ENCODE data around the gene NRP1.

NRP1 gene

DNA sequence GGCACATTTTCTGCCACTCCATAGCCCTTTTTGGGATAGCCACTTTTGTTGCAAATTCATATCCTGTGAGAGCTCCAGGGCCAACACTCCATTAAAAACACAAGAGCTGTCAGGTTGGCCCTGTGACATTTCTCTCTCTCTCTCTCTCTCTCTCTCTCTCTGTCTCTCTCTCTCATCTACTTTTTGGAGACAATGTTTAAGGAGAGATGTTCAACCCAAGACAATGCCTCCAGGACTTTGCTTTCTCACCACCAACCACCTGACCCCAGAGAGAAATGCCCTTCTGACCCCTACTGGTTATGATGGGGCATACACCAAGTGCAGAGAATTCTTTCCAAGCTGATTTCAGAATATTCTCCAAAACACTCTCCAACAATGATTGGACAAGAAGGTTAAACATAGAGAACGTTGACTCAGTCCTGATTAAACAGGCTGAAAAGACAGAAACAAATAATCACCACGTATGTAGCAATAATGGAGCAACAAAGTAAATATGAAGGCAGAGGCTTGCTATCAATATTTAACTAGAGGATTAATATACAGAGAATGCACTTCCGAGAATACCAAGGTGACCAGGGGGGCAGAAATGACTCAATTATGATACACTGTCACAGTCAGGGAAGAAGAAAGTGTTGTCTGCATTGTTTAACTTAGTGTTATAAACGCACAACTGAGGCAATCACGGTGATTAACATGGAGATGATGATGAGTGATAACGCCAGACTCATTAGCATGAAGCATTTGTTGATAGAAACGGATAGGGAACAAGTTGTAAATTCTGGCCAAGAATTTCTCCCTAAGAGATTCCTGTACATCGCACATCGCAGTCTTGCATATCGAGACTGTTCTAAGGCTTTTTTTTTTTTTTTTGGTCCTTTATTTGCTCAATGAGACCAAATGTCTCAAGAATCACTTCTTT is 178.5 kb downstream of the NRP1 start:
- peaks cover 0 to 6% of the 10 kb centered on the region in 2 experiments for H3K4me1 ChIP-seq (ENCODE audit: control insufficient read depth in 1 of 2, insufficient read depth in 2 of 2, low read length in 2 of 2)
- no peak overlapping the region for H2BK12ac ChIP-seq (ENCODE audit: low read length)
- H3K79me2 ChIP-seq (ENCODE audit: control insufficient read depth, insufficient read depth, low read length, poor library complexity), result no peaks in the 10 kb centered on the region
- no peaks in the 10 kb centered on the region for H3K79me1 ChIP-seq (ENCODE audit: low read length)
- no peak overlapping the region for H2AFZ ChIP-seq (ENCODE audit: insufficient read depth, low read length, poor library complexity)
- H4K12ac ChIP-seq (ENCODE audit: low read depth, low read length), result no peak overlapping the region
- H3K4ac ChIP-seq (ENCODE audit: low read depth, low read length), result no peak overlapping the region
- no peak overlapping the region for H3K23ac ChIP-seq (ENCODE audit: low read length)
- no peak overlapping the region for H3K18ac ChIP-seq (ENCODE audit: low read length)
- H3K4me2 ChIP-seq (ENCODE audit: low read length), result no peak overlapping the region
- no peak overlapping the region for H3K9ac ChIP-seq (ENCODE audit: low read length)
- peak in 1 of 2 donors; percentile 60 for DNase-seq
- H3K36me3 ChIP-seq (ENCODE audit: control insufficient read depth in 1 of 2, insufficient read depth in 2 of 2, low read length in 2 of 2), result no peaks in the 10 kb centered on the region
- no peaks in the 10 kb centered on the region for H3K27me3 ChIP-seq (ENCODE audit: insufficient read depth, low read length)
- no peak overlapping the region for H2AK5ac ChIP-seq (ENCODE audit: low read length)
- no peak overlapping the region for H3K14ac ChIP-seq (ENCODE audit: low read length)
- no peak overlapping the region for H3K4me3 ChIP-seq (ENCODE audit: low read depth, low read length)
- H2BK5ac ChIP-seq (ENCODE audit: low read depth, low read length, poor library complexity), result no peak overlapping the region
- no peak overlapping the region for H3K27ac ChIP-seq (ENCODE audit: low read depth, low read length)
- H3K9me3 ChIP-seq (ENCODE audit: insufficient read depth, low read depth, low read length), result no peaks in the 10 kb centered on the region
- H4K8ac ChIP-seq (ENCODE audit: low read depth, low read length), result no peak overlapping the region
- no CpG with 5 or more reads among the region's 10 CpGs for WGBS (ENCODE audit: extremely low coverage, insufficient coverage, insufficient read length)
- H2BK120ac ChIP-seq (ENCODE audit: insufficient read depth, low read length, poor library complexity), result no peak overlapping the region
- no peak overlapping the region for H4K91ac ChIP-seq (ENCODE audit: low read depth, low read length)

DNA sequence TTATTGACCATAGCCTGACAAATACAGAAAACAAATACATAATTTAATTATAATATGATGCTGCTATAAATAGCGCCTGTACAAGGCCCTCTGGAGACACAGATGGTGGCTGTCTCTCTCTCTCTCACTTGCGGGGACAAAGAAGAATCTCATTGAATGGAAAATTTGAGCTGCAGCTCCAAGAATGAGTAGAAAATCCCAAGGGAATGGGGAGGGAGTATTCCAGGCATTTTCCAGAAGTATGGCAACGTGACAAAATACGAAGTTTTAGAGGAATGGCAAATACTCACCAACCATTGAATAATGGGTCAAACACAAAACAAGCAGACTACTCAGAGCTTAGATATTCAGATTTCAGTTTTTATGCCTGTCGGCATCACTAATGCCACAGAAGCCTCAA is 179.9 kb downstream of the NRP1 start:
- Histone ChIP-seq H3K4me3 (ENCODE audit: low read depth, low read length) (no peak overlapping the region), H3K9me3 (ENCODE audit: insufficient read depth, low read depth, low read length) (no peaks in the 10 kb centered on the region), H3K9ac (ENCODE audit: low read length) (no peak overlapping the region), H3K4me2 (ENCODE audit: low read length) (no peak overlapping the region), H2BK5ac (ENCODE audit: low read depth, low read length, poor library complexity) (no peak overlapping the region), H2BK120ac (ENCODE audit: insufficient read depth, low read length, poor library complexity) (no peak overlapping the region), H3K79me2 (ENCODE audit: control insufficient read depth, insufficient read depth, low read length, poor library complexity) (no peaks in the 10 kb centered on the region), H3K4ac (ENCODE audit: low read depth, low read length) (no peak overlapping the region), H3K27ac (ENCODE audit: low read depth, low read length) (no peak overlapping the region), H3K36me3 (ENCODE audit: control insufficient read depth in 1 of 2, insufficient read depth in 2 of 2, low read length in 2 of 2) (no peaks in the 10 kb centered on the region), H3K4me1 (ENCODE audit: control insufficient read depth in 1 of 2, insufficient read depth in 2 of 2, low read length in 2 of 2) (no peaks in the 10 kb centered on the region), H2AK5ac (ENCODE audit: low read length) (no peak overlapping the region), H3K18ac (ENCODE audit: low read length) (no peak overlapping the region), H3K27me3 (ENCODE audit: insufficient read depth, low read length) (no peaks in the 10 kb centered on the region), H3K14ac (ENCODE audit: low read length) (no peak overlapping the region), H3K79me1 (ENCODE audit: low read length) (no peaks in the 10 kb centered on the region), H4K91ac (ENCODE audit: low read depth, low read length) (no peak overlapping the region), H2AFZ (ENCODE audit: insufficient read depth, low read length, poor library complexity) (no peak overlapping the region), H4K8ac (ENCODE audit: low read depth, low read length) (no peak overlapping the region), H3K23ac (ENCODE audit: low read length) (no peak overlapping the region), H2BK12ac (ENCODE audit: low read length) (no peak overlapping the region), H4K12ac (ENCODE audit: low read depth, low read length) (no peak overlapping the region)
- WGBS (ENCODE audit: extremely low coverage, insufficient coverage, insufficient read length), result no CpG with 5 or more reads among the region's 5 CpGs
- DNase-seq, result peak in 1 of 2 donors; percentile 35

DNA sequence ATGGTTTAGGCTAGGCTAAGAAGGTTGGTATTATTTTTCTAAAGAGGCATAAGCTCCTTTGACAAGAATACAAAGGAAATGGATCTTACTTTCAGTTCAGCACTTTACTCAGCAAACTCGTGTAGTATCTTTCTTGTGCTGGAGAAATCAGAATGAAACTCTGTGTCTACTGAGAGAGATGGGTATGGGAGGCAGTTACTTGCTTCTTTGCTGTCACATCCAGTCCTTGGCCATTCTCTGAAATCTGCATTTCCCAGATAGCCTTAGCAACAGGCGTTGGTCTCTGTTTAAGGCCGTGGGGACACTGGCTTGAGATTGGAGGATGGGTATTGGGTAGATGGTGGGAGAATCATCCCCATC is 180.5 kb downstream of the NRP1 start:
- no peak overlapping the region for H3K4me2 ChIP-seq (ENCODE audit: low read length)
- H3K4me3 ChIP-seq (ENCODE audit: low read depth, low read length), result no peak overlapping the region
- no peak overlapping the region for H3K27ac ChIP-seq (ENCODE audit: low read depth, low read length)
- no peak overlapping the region for H4K8ac ChIP-seq (ENCODE audit: low read depth, low read length)
- H3K27me3 ChIP-seq (ENCODE audit: insufficient read depth, low read length), result no peaks in the 10 kb centered on the region
- H4K91ac ChIP-seq (ENCODE audit: low read depth, low read length), result no peak overlapping the region
- no peak overlapping the region for H3K18ac ChIP-seq (ENCODE audit: low read length)
- no peak overlapping the region for H4K12ac ChIP-seq (ENCODE audit: low read depth, low read length)
- no CpG with 5 or more reads among the region's 3 CpGs for WGBS (ENCODE audit: extremely low coverage, insufficient coverage, insufficient read length)
- no peak overlapping the region for H3K23ac ChIP-seq (ENCODE audit: low read length)
- no peak overlapping the region for H3K14ac ChIP-seq (ENCODE audit: low read length)
- no peak overlapping the region for H2AFZ ChIP-seq (ENCODE audit: insufficient read depth, low read length, poor library complexity)
- no peaks in the 10 kb centered on the region for H3K79me2 ChIP-seq (ENCODE audit: control insufficient read depth, insufficient read depth, low read length, poor library complexity)
- DNase-seq, result no peak
- no peak overlapping the region for H2BK5ac ChIP-seq (ENCODE audit: low read depth, low read length, poor library complexity)
- no peak overlapping the region for H3K9ac ChIP-seq (ENCODE audit: low read length)
- no peaks in the 10 kb centered on the region for H3K79me1 ChIP-seq (ENCODE audit: low read length)
- no peak overlapping the region for H3K4ac ChIP-seq (ENCODE audit: low read depth, low read length)
- no peaks in the 10 kb centered on the region for H3K9me3 ChIP-seq (ENCODE audit: insufficient read depth, low read depth, low read length)
- H2BK120ac ChIP-seq (ENCODE audit: insufficient read depth, low read length, poor library complexity), result peak overlapping the region; percentile 43
- no peaks in the 10 kb centered on the region for H3K36me3 ChIP-seq (ENCODE audit: control insufficient read depth in 1 of 2, insufficient read depth in 2 of 2, low read length in 2 of 2)
- peak overlapping the region; percentile 70 for H2BK12ac ChIP-seq (ENCODE audit: low read length)
- H2AK5ac ChIP-seq (ENCODE audit: low read length), result no peak overlapping the region
- H3K4me1 ChIP-seq (ENCODE audit: control insufficient read depth in 1 of 2, insufficient read depth in 2 of 2, low read length in 2 of 2), result no peaks in the 10 kb centered on the region

DNA sequence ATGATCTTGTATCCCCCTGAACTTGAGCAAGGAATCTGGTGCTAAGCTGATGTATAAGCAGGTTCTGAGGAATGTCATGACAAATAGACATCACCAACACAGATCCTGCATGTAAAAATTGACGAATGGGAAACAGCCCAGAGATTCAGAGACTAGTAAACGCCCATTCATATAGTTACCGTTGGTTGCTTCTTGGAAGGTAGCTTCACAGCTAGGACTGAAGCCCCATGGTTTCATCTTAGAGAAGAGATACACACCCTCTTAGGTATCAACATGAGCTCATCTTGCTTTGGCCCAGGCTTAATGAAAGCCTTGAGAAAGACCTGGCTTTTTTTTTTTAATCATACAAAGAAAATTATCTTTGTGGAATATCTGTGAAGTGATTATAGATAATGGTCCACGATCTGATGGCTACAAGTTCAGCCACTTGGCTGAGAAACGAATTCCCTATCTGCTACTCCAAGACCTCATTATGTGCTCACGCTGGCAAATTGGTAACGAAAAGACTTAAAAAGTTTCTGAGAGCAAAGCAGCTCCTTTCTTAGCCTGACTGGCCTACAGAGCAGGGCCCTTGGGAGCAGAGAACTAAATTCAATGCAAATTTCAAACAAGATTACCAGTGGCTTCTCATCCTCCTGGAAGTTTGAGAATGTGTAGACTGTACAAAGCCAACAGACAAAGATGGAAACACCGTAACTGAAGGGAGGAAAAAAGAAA is 181.1 kb downstream of the NRP1 start:
- Histone ChIP-seq H2AK5ac (ENCODE audit: low read length) (no peak overlapping the region), H3K79me1 (ENCODE audit: low read length) (no peaks in the 10 kb centered on the region), H2BK12ac (ENCODE audit: low read length) (no peak overlapping the region), H3K79me2 (ENCODE audit: control insufficient read depth, insufficient read depth, low read length, poor library complexity) (no peaks in the 10 kb centered on the region), H4K12ac (ENCODE audit: low read depth, low read length) (no peak overlapping the region), H3K4me3 (ENCODE audit: low read depth, low read length) (no peak overlapping the region), H3K18ac (ENCODE audit: low read length) (no peak overlapping the region), H3K23ac (ENCODE audit: low read length) (no peak overlapping the region), H3K4me1 (ENCODE audit: control insufficient read depth in 1 of 2, insufficient read depth in 2 of 2, low read length in 2 of 2) (no peaks in the 10 kb centered on the region), H3K9me3 (ENCODE audit: insufficient read depth, low read depth, low read length) (no peaks in the 10 kb centered on the region), H2AFZ (ENCODE audit: insufficient read depth, low read length, poor library complexity) (no peak overlapping the region), H3K27ac (ENCODE audit: low read depth, low read length) (no peak overlapping the region), H3K4ac (ENCODE audit: low read depth, low read length) (no peak overlapping the region), H4K8ac (ENCODE audit: low read depth, low read length) (no peak overlapping the region), H2BK5ac (ENCODE audit: low read depth, low read length, poor library complexity) (no peak overlapping the region), H3K4me2 (ENCODE audit: low read length) (no peak overlapping the region), H2BK120ac (ENCODE audit: insufficient read depth, low read length, poor library complexity) (no peak overlapping the region), H4K91ac (ENCODE audit: low read depth, low read length) (no peak overlapping the region), H3K14ac (ENCODE audit: low read length) (no peak overlapping the region), H3K36me3 (ENCODE audit: control insufficient read depth in 1 of 2, insufficient read depth in 2 of 2, low read length in 2 of 2) (no peaks in the 10 kb centered on the region), H3K27me3 (ENCODE audit: insufficient read depth, low read length) (no peaks in the 10 kb centered on the region), H3K9ac (ENCODE audit: low read length) (no peak overlapping the region)
- DNase-seq, result no peak
- WGBS (ENCODE audit: extremely low coverage, insufficient coverage, insufficient read length), result no CpG with 5 or more reads among the region's 8 CpGs
